ENCODE results near the gene MBOAT2. TPM values are rescaled to one million over a fixed set of nuclear protein-coding genes. Genes with fewer than 3 reads are reported as not detected.

MBOAT2 gene
- total RNA-seq, 2 donors from 2014 or later, result 5.2 to 5.8 TPM

- H3K27me3 ChIP-seq, result no peaks in the 10 kb centered on the region
- H3K9me3 ChIP-seq, result no peaks in the 10 kb centered on the region
- H3K36me3 ChIP-seq, result no peaks in the 10 kb centered on the region
- H3K4me3 ChIP-seq, result no peak overlapping the region
- no peak overlapping the region for H3K27ac ChIP-seq
- no peak for DNase-seq (ENCODE audit: low spot score)
- no peaks in the 10 kb centered on the region for H3K4me1 ChIP-seq
- TF ChIP-seq CTCF (IDR thresholded peaks at IDR 0.05), result no peak
These were observed 126.2 kb downstream of the MBOAT2 start for GRCh38 chr2:8877332-8877731.

GRCh38 chr2:8876628-8877027 is 126.9 kb downstream of the MBOAT2 start:
- Histone ChIP-seq H3K27ac (no peak overlapping the region), H3K4me1 (no peaks in the 10 kb centered on the region), H3K36me3 (no peaks in the 10 kb centered on the region), H3K9me3 (no peaks in the 10 kb centered on the region), H3K27me3 (no peaks in the 10 kb centered on the region), H3K4me3 (no peak overlapping the region)
- DNase-seq (ENCODE audit: low spot score), result no peak
- no peak for TF ChIP-seq CTCF (IDR thresholded peaks at IDR 0.05)

GRCh38 chr2:8872821-8873432 is 130.6 kb downstream of the MBOAT2 start:
- Histone ChIP-seq H3K9me3 (no peaks in the 10 kb centered on the region), H3K27me3 (no peaks in the 10 kb centered on the region), H3K4me1 (no peaks in the 10 kb centered on the region), H3K27ac (no peak overlapping the region), H3K36me3 (no peaks in the 10 kb centered on the region), H3K4me3 (no peak overlapping the region)
- peak; percentile 29 to 60 for TF ChIP-seq CTCF (IDR thresholded peaks at IDR 0.05)
- no peak for DNase-seq (ENCODE audit: low spot score)

- Histone ChIP-seq H3K9me3 (no peaks in the 10 kb centered on the region), H3K4me3 (no peak overlapping the region), H3K27ac (no peak overlapping the region), H3K36me3 (no peaks in the 10 kb centered on the region), H3K4me1 (no peaks in the 10 kb centered on the region), H3K27me3 (no peaks in the 10 kb centered on the region)
- no peak for TF ChIP-seq CTCF (IDR thresholded peaks at IDR 0.05)
- no peak for DNase-seq (ENCODE audit: low spot score)
These were observed 133.0 kb downstream of the MBOAT2 start for GRCh38 chr2:8870441-8870840.

GRCh38 chr2:8867363-8867762 is 136.1 kb downstream of the MBOAT2 start:
- H3K4me3 ChIP-seq, result no peak overlapping the region
- no peaks in the 10 kb centered on the region for H3K36me3 ChIP-seq
- no peaks in the 10 kb centered on the region for H3K27me3 ChIP-seq
- H3K27ac ChIP-seq, result no peak overlapping the region
- no peaks in the 10 kb centered on the region for H3K4me1 ChIP-seq
- no peaks in the 10 kb centered on the region for H3K9me3 ChIP-seq
- no peak for DNase-seq (ENCODE audit: low spot score)
- no peak for TF ChIP-seq CTCF (IDR thresholded peaks at IDR 0.05)

- Histone ChIP-seq H3K9me3 (no peaks in the 10 kb centered on the region), H3K27me3 (no peaks in the 10 kb centered on the region), H3K36me3 (no peaks in the 10 kb centered on the region), H3K4me3 (no peak overlapping the region), H3K27ac (no peak overlapping the region), H3K4me1 (no peaks in the 10 kb centered on the region)
- DNase-seq (ENCODE audit: low spot score), result no peak
- TF ChIP-seq CTCF (IDR thresholded peaks at IDR 0.05), result no peak
These were observed 140.0 kb downstream of the MBOAT2 start for GRCh38 chr2:8863331-8863953.

All from right atrium auricular region (tissue), 2 donors.